G401 (cell line): ENCODE measurements around the gene ETFBKMT. TPM values are rescaled to one million over a fixed set of nuclear protein-coding genes. Genes with fewer than 3 reads are reported as not detected.
"Not testable (repeated sequence)": the region's sequence is repeated elsewhere in the genome, so short reads cannot be mapped to it uniquely, and the experiment has no call there.

Experiments
- DNase-seq: peaks from one replicate; pipeline ENCODE4 v3.0.0-alpha.2; 2015; ENCODE audit warnings: low spot score
- in situ Hi-C: cut with HindIII; loops from 2 replicates; pipeline ENCODE4 v1.10.0; 2016; ENCODE audit warnings: low sequenced_read_pairs, mixed read lengths
- total RNA-seq: library from RNA; depleted of rRNA; stranded (reverse); fragments of >200 nt; shearing (Covaris generic); gene quantifications from 2 replicates; pipeline ENCODE4 v1.2.3, GENCODE V29; 2014

Gene ETFBKMT
- total RNA-seq, 1 experiment from 2014 or later = 1.8 TPM

- DNase-seq = no peak
- in situ Hi-C loops = no loop called here
These were observed 8.6 kb upstream of the ETFBKMT start for GRCh38 chr12:31650918-31651317.

GRCh38 chr12:31651893-31652521 lies 7.5 kb upstream of the ETFBKMT start:
- in situ Hi-C loops = no loop called here

GRCh38 chr12:31655208-31655607 lies 4.3 kb upstream of the ETFBKMT start:
- in situ Hi-C loops = no loop called here
- no peak for DNase-seq

More at GRCh38 chr12:31651893-31652521, 7.5 kb upstream of the ETFBKMT start:
- DNase-seq = no peak

- DNase-seq = no peak
- in situ Hi-C loops = no loop called here
These were observed 3.7 kb upstream of the ETFBKMT start for GRCh38 chr12:31655792-31656191.

GRCh38 chr12:31658471-31659086 lies 909 bp upstream of the ETFBKMT start:
- in situ Hi-C loops = no loop called here

GRCh38 chr12:31662176-31662849 lies 2.8 kb downstream of the ETFBKMT start:
- in situ Hi-C loops = no loop called here
- DNase-seq = no peak

More at GRCh38 chr12:31658471-31659086, 909 bp upstream of the ETFBKMT start:
- DNase-seq = no peak

- no peak for DNase-seq
- in situ Hi-C loops = no loop called here
These were observed 4.1 kb downstream of the ETFBKMT start for GRCh38 chr12:31663576-31663975.

GRCh38 chr12:31664038-31664437 lies 4.5 kb downstream of the ETFBKMT start:
- no peak for DNase-seq
- in situ Hi-C loops = no loop called here

GRCh38 chr12:31669020-31669419 lies 9.5 kb downstream of the ETFBKMT start:
- in situ Hi-C loops = no loop called here
- DNase-seq = no peak

- DNase-seq, in situ Hi-C loops: not testable (repeated sequence)
These were observed 10.1 kb downstream of the ETFBKMT start for GRCh38 chr12:31669582-31669981.

- in situ Hi-C loops = no loop called here
- DNase-seq = no peak
These were observed 13.0 kb downstream of the ETFBKMT start for GRCh38 chr12:31672521-31672920.

GRCh38 chr12:31682136-31682962 lies 22.9 kb downstream of the ETFBKMT start:
- in situ Hi-C loops = no loop called here

GRCh38 chr12:31685801-31686200 lies 26.3 kb downstream of the ETFBKMT start:
- in situ Hi-C loops = no loop called here
- no peak for DNase-seq

More at GRCh38 chr12:31682136-31682962, 22.9 kb downstream of the ETFBKMT start:
- DNase-seq = peak; percentile 42

- DNase-seq = no peak
- in situ Hi-C loops = no loop called here
These were observed 27.6 kb downstream of the ETFBKMT start for GRCh38 chr12:31687101-31687527.

- in situ Hi-C loops, DNase-seq: not testable (repeated sequence)
These were observed 30.4 kb downstream of the ETFBKMT start for GRCh38 chr12:31689921-31690320.

GRCh38 chr12:31702047-31702446 lies 42.6 kb downstream of the ETFBKMT start:
- DNase-seq = peak; percentile 13
- in situ Hi-C loops = no loop called here

GRCh38 chr12:31705621-31706020 lies 46.1 kb downstream of the ETFBKMT start:
- in situ Hi-C loops = no loop called here
- DNase-seq = no peak

- DNase-seq, in situ Hi-C loops: not testable (repeated sequence)
These were observed 48.6 kb downstream of the ETFBKMT start for GRCh38 chr12:31708118-31708517.

- no peak for DNase-seq
- in situ Hi-C loops = no loop called here
These were observed 50.7 kb downstream of the ETFBKMT start for GRCh38 chr12:31710021-31710818.
